Thyroid gland (tissue), 4 donors: ENCODE measurements around the gene AGBL4.

Experiments
- POLR2A ChIP-seq, 2 donors: fragments of 450-650 bp; IDR thresholded peaks; one replicate each; pipeline ENCODE4 v1.6.1; 2017; ENCODE audit warnings: antibody characterized with exemption in 2 of 2, mild to moderate bottlenecking in 2 of 2, moderate library complexity in 1 of 2
- TF ChIP-seq, protein P1 (sequence below), 6 experiments: fragments of 200-600 bp in 3 of 6; fragments of 450-650 bp in 3 of 6; sonication (generic) in 3 of 6; IDR thresholded peaks; one replicate each; pipeline ENCODE4 v1.5.1; 2016 to 2019; ENCODE audit warnings: antibody characterized with exemption in 6 of 6, mild to moderate bottlenecking in 2 of 6, inconsistent platforms in 1 of 6, moderate library complexity in 1 of 6

DNA sequence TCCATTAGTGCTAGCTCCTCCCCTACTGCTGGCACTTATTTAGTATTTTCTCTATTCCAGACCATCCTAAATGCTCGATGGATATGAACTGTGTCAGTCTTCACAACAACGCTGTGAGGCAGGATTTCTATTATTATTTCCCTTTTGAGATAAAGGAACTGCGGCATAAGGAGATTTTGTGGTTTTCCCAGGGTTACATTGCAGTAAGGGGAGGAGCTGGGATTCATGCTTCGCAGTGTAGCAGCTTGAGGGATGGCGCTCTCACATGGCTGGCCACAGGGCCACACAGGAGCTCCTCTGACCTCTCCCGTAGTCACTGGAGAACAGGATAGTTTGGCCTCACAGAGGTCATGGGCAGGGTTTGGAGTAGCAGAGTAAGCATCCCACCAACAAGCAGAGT, 1364.0 kb downstream of the AGBL4 start:
- TF ChIP-seq, protein P1, sequence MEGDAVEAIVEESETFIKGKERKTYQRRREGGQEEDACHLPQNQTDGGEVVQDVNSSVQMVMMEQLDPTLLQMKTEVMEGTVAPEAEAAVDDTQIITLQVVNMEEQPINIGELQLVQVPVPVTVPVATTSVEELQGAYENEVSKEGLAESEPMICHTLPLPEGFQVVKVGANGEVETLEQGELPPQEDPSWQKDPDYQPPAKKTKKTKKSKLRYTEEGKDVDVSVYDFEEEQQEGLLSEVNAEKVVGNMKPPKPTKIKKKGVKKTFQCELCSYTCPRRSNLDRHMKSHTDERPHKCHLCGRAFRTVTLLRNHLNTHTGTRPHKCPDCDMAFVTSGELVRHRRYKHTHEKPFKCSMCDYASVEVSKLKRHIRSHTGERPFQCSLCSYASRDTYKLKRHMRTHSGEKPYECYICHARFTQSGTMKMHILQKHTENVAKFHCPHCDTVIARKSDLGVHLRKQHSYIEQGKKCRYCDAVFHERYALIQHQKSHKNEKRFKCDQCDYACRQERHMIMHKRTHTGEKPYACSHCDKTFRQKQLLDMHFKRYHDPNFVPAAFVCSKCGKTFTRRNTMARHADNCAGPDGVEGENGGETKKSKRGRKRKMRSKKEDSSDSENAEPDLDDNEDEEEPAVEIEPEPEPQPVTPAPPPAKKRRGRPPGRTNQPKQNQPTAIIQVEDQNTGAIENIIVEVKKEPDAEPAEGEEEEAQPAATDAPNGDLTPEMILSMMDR (IDR thresholded peaks at IDR 0.05), result no peak
- no peak for TF ChIP-seq POLR2A (IDR thresholded peaks at IDR 0.05)
